Small intestine (tissue), 7 donors: Measurements from ENCODE around the gene RNU4-1. TPM values are rescaled to one million over a fixed set of nuclear protein-coding genes. Genes with fewer than 3 reads are reported as not detected.
"Not testable (repeated sequence)": the region's sequence is repeated elsewhere in the genome, so short reads cannot be mapped to it uniquely, and the experiment has no call there.

ENCODE experiments used
- DNase-seq, 2 donors: peaks; one replicate each; pipeline versions ENCODE4 v3.0.0 to v3.0.0-alpha.2; 2013
- FAIRE-seq: peaks from 2 replicates; lab custom pipeline; 2012; peaks lifted over from hg19 to GRCh38; lab: Jason Lieb, UNC
- H3K27ac ChIP-seq, 3 donors: one replicate each; pipeline ENCODE4 v1.5.1; 2013; ENCODE audit warnings: low read length in 2 of 3, mild to moderate bottlenecking in 2 of 3, control low read depth in 1 of 3, inconsistent platforms in 1 of 3, low read depth in 1 of 3, moderate library complexity in 1 of 3
- H3K27me3 ChIP-seq, 3 donors: one replicate each; pipeline ENCODE4 v1.6.1; 2013; ENCODE audit warnings: low read length in 3 of 3, inconsistent platforms in 1 of 3; ENCODE audit not compliant: control insufficient read depth in 3 of 3, insufficient read depth in 3 of 3
- H3K36me3 ChIP-seq, 3 donors: one replicate each; pipeline ENCODE4 v1.6.1; 2013; ENCODE audit warnings: low read length in 3 of 3, inconsistent platforms in 1 of 3, low read depth in 1 of 3, mild to moderate bottlenecking in 1 of 3, moderate library complexity in 1 of 3; ENCODE audit not compliant: control insufficient read depth in 3 of 3, insufficient read depth in 2 of 3
- H3K4me1 ChIP-seq, 3 donors: one replicate each; pipeline ENCODE4 v1.6.1; 2013; ENCODE audit warnings: low read length in 2 of 3, inconsistent platforms in 1 of 3, low read depth in 1 of 3, mild to moderate bottlenecking in 1 of 3, moderate library complexity in 1 of 3; ENCODE audit not compliant: control insufficient read depth in 3 of 3, insufficient read depth in 2 of 3
- H3K4me3 ChIP-seq, 3 donors: one replicate each; pipeline ENCODE4 v1.5.1; 2013; ENCODE audit warnings: low read length in 3 of 3, control low read depth in 1 of 3, inconsistent platforms in 1 of 3, low read depth in 1 of 3, mild to moderate bottlenecking in 1 of 3, moderate library complexity in 1 of 3
- H3K9me3 ChIP-seq, 2 donors: one replicate each; pipeline ENCODE4 v1.6.1; 2013; ENCODE audit warnings: low read depth in 1 of 2, low read length in 1 of 2; ENCODE audit not compliant: control insufficient read depth in 2 of 2, insufficient read depth in 1 of 2
- WGBS, 3 donors: extraction: QIAGEN DNeasy Blood & Tissue Kit; methylation state at CpG; one replicate each; pipeline ENCODE4 v1.1.7; 2013; 5-methylcytosine and 5-hydroxymethylcytosine counted together
- polyA plus RNA-seq, 4 donors: library from polyadenylated mRNA; stranded (reverse) in 3 of 4; unstranded in 1 of 4; fragments of 200-250 nt in 3 of 4; fragments of 120-200 nt in 1 of 4; gene quantifications; one replicate each; pipeline versions ENCODE4 v1.2.1 to v1.2.3, GENCODE V29; 2013
- donor health status: healthy with polysubstance abuse.
- donor health status: control.
- donor health status: control.
- donor health status: Bipolar disorder and iron deficiency.
- donor health status: healthy.

The RNU4-1 gene
- polyA plus RNA-seq, 4 donors = not detected

DNA sequence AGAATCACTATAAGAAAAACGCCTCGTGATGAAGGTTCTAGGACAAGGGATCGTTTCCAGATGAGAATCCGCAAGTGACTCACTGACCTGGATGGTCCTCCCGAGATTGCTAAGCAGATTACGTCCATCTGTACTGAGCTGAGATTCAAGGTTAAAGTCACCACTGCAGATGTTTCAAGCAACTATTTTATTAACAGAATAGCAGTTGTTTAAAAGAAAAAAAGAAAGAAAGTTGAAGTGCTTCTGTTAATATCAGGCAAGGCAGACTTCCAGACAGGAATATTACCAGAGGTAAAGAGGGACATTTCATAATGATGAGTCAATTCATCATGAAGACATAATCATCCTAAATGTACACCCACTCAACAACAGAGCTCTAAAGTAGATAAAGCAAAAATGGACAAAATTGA, 45.4 kb downstream of the RNU4-1 start:
- Histone ChIP-seq H3K9me3 (no peaks in the 10 kb centered on the region), H3K36me3 (peaks cover 0 to 40% (median 0%) of the 10 kb centered on the region in 3 donors), H3K27ac (peak overlapping the region in 2 of 3 donors; percentile 57 to 81), H3K4me3 (no peak overlapping the region), H3K4me1 (peaks cover 0 to 25% (median 7%) of the 10 kb centered on the region in 3 donors), H3K27me3 (no peaks in the 10 kb centered on the region)
- WGBS, 3 donors = 63 to 70% (median 64%) methylated on average over 6 of the region's 6 CpGs
- FAIRE-seq = no peak
- DNase-seq = no peak

DNA sequence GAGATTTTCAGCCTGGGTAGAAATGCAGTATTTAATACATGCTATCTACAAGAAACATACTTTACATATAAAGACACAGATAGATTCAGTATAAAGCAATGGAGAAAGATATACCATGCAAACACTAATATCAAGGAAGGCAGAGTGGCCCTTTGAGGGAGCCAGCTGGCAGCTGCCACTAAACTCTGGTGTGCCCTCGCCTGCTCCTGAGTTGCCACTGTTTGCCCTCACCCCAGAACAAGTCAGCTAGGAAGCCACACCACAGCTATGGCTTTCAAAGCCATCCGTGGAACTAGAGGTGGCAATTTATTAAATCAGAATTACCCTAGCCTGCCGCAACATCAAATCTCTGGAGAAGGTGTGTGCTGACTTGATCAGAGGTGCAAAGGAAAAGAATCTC, 45.9 kb downstream of the RNU4-1 start:
- peaks cover 0 to 43% (median 0%) of the 10 kb centered on the region in 3 donors for H3K36me3 ChIP-seq
- H3K4me3 ChIP-seq = no peak overlapping the region
- DNase-seq = no peak
- H3K4me1 ChIP-seq = peaks cover 0 to 25% (median 7%) of the 10 kb centered on the region in 3 donors
- peak overlapping the region in 1 of 3 donors; percentile 81 for H3K27ac ChIP-seq
- 64 to 80% (median 75%) methylated on average over 3 of the region's 3 CpGs for WGBS, 3 donors
- H3K9me3 ChIP-seq = no peaks in the 10 kb centered on the region
- no peak for FAIRE-seq
- H3K27me3 ChIP-seq = no peaks in the 10 kb centered on the region

DNA sequence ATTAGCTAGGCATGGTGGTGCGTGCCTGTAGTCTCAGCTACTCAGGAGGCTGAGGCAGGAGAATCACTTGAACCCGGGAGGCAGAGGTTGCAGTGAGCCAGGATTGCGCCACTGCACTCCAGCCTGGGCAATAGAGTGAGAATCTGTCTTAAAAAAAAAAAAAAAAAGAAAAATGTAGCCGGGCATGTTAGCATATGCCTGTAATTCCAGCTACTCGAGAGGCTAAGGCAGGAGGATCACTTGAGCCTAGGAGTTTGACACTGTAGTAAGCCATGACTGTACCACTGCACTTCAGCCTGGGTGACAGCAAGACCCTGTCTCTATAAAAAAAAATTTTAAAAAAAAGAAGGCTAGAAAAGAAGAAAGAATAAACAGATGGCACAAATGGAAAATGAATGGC, 46.3 kb downstream of the RNU4-1 start:
- H3K36me3 ChIP-seq = peaks cover 0 to 48% (median 0%) of the 10 kb centered on the region in 3 donors
- peaks cover 0 to 29% (median 7%) of the 10 kb centered on the region in 3 donors for H3K4me1 ChIP-seq
- DNase-seq, H3K27me3 ChIP-seq, H3K9me3 ChIP-seq, H3K27ac ChIP-seq, H3K4me3 ChIP-seq, FAIRE-seq: not testable (repeated sequence)
- 71 to 80% (median 72%) methylated on average over 5 of the region's 5 CpGs for WGBS, 3 donors

Other genes starting within 250 kb of the RNU4-1 start
- gene RAB35, start 176.5 kb downstream of the RNU4-1 start, polyA plus RNA-seq = 10 to 100 TPM; 21.5 to 31.9 (median 24.4) TPM
- gene GCN1, start 98.5 kb downstream of the RNU4-1 start, polyA plus RNA-seq = 10 to 100 TPM; 12.3 to 47.9 (median 21.0) TPM
- 1,000 to 10,000 TPM; 2,529 to 5,599 (median 3,641) TPM for gene RPLP0, start 92.1 kb downstream of the RNU4-1 start, polyA plus RNA-seq
- 100 to 1,000 TPM in 3 of 4 donors, 10 to 100 TPM in 1; 79.3 to 132 (median 115) TPM for gene PXN, start 27.5 kb downstream of the RNU4-1 start, polyA plus RNA-seq
- not detected for gene RNU4-2, start 1.3 kb downstream of the RNU4-1 start, polyA plus RNA-seq
- 1 to 10 TPM; 1.4 to 8.1 (median 2.5) TPM for gene SIRT4, start 9.1 kb upstream of the RNU4-1 start, polyA plus RNA-seq
- gene PLA2G1B, start 34.5 kb upstream of the RNU4-1 start, polyA plus RNA-seq = 10 to 100 TPM in 1 of 4 donors, 1 to 10 TPM in 2, under 1 TPM in 1; 0.53 to 19.9 (median 5.2) TPM
- 10 to 100 TPM in 1 of 4 donors, 1 to 10 TPM in 1, under 1 TPM in 2; 0.54 to 10.8 (median 3.5) TPM for gene MSI1, start 75.9 kb upstream of the RNU4-1 start, polyA plus RNA-seq
- 1,000 to 10,000 TPM in 3 of 4 donors, 100 to 1,000 TPM in 1; 389 to 1,784 (median 1,396) TPM for gene COX6A1, start 144.9 kb upstream of the RNU4-1 start, polyA plus RNA-seq
- gene TRIAP1, start 153.1 kb upstream of the RNU4-1 start, polyA plus RNA-seq = 10 to 100 TPM; 29.5 to 36.6 (median 34.3) TPM
- 10 to 100 TPM; 13.8 to 33.6 (median 18.2) TPM for gene GATC, start 153.2 kb upstream of the RNU4-1 start, polyA plus RNA-seq
- 100 to 1,000 TPM in 3 of 4 donors, 10 to 100 TPM in 1; 96.6 to 139 (median 123) TPM for gene SRSF9, start 176.5 kb upstream of the RNU4-1 start, polyA plus RNA-seq
- gene DYNLL1, start 202.9 kb upstream of the RNU4-1 start, polyA plus RNA-seq = 100 to 1,000 TPM; 312 to 554 (median 387) TPM
- gene COQ5, start 235.9 kb upstream of the RNU4-1 start, polyA plus RNA-seq = 10 to 100 TPM; 33.2 to 50.8 (median 41.4) TPM
- 100 to 1,000 TPM in 3 of 4 donors, 10 to 100 TPM in 1; 76.8 to 261 (median 130) TPM for gene RNF10, start 241.1 kb upstream of the RNU4-1 start, polyA plus RNA-seq